KMS-11 (cell line): Measurements from ENCODE around the gene MARK4.

Source experiments
- H2AFZ ChIP-seq: fragments of 200-600 bp; sonication (generic); 2 replicates; pipeline ENCODE4 v1.6.1; 2016; ENCODE audit warnings: antibody characterized with exemption, mixed run types, low read depth
- H3K27ac ChIP-seq: fragments of 200-600 bp; sonication (generic); 2 replicates; pipeline ENCODE4 v1.6.1; 2016; ENCODE audit warnings: mild to moderate bottlenecking, mixed run types
- H3K27me3 ChIP-seq: fragments of 200-600 bp; sonication (generic); 2 replicates; pipeline ENCODE4 v1.6.1; 2017; ENCODE audit warnings: mild to moderate bottlenecking, low read depth, mixed run types, moderate library complexity; ENCODE audit not compliant: insufficient read depth
- H3K36me3 ChIP-seq: fragments of 200-600 bp; sonication (generic); 2 replicates; pipeline ENCODE4 v1.6.1; 2017; ENCODE audit warnings: mild to moderate bottlenecking, mixed run types; ENCODE audit not compliant: insufficient read depth
- H3K4me1 ChIP-seq: fragments of 200-600 bp; sonication (generic); 2 replicates; pipeline ENCODE4 v1.6.1; 2016; ENCODE audit warnings: mild to moderate bottlenecking, low read depth, mixed run types; ENCODE audit not compliant: poor library complexity, severe bottlenecking
- H3K4me2 ChIP-seq: fragments of 200-600 bp; sonication (generic); 2 replicates; pipeline ENCODE4 v1.7.0; 2016; ENCODE audit warnings: mild to moderate bottlenecking, mixed run types
- H3K4me3 ChIP-seq: fragments of 200-600 bp; sonication (generic); IDR thresholded peaks from 2 replicates; pipeline ENCODE4 v1.6.1; 2017; ENCODE audit warnings: low read depth, low read length, mixed read lengths; ENCODE audit not compliant: insufficient read depth
- H3K79me2 ChIP-seq: fragments of 200-600 bp; sonication (generic); 2 replicates; pipeline ENCODE4 v1.6.1; 2016; ENCODE audit warnings: low read depth, mixed run types; ENCODE audit not compliant: insufficient read depth
- H3K9ac ChIP-seq: fragments of 200-600 bp; sonication (generic); 2 replicates; pipeline ENCODE4 v1.6.1; 2016; ENCODE audit warnings: mild to moderate bottlenecking, mixed run types
- H4K20me1 ChIP-seq: fragments of 200-600 bp; sonication (generic); 2 replicates; pipeline ENCODE4 v1.6.1; 2016; ENCODE audit warnings: mild to moderate bottlenecking, mixed run types; ENCODE audit not compliant: insufficient read depth
- TF ChIP-seq, protein P1 (sequence below): fragments of 200-600 bp; sonication (generic); conservative IDR thresholded peaks from 2 replicates; pipeline ENCODE4 v1.6.1; 2017; ENCODE audit warnings: low read depth, mild to moderate bottlenecking, antibody characterized with exemption, low read length, moderate library complexity, mixed read lengths

Gene MARK4

GRCh38 chr19:45342911-45343310 lies 91.8 kb downstream of the MARK4 start:
- Histone ChIP-seq H3K4me2 (no peak overlapping the region), H3K79me2 (no peaks in the 10 kb centered on the region), H3K9ac (no peak overlapping the region), H3K4me1 (peaks cover 10% of the 10 kb centered on the region), H3K4me3 (no peak overlapping the region), H4K20me1 (no peaks in the 10 kb centered on the region), H3K27ac (no peak overlapping the region), H3K36me3 (no peaks in the 10 kb centered on the region), H2AFZ (no peak overlapping the region), H3K27me3 (peaks cover 4% of the 10 kb centered on the region; the same call in 1 of the 2 replicates)
- TF ChIP-seq, protein P1, sequence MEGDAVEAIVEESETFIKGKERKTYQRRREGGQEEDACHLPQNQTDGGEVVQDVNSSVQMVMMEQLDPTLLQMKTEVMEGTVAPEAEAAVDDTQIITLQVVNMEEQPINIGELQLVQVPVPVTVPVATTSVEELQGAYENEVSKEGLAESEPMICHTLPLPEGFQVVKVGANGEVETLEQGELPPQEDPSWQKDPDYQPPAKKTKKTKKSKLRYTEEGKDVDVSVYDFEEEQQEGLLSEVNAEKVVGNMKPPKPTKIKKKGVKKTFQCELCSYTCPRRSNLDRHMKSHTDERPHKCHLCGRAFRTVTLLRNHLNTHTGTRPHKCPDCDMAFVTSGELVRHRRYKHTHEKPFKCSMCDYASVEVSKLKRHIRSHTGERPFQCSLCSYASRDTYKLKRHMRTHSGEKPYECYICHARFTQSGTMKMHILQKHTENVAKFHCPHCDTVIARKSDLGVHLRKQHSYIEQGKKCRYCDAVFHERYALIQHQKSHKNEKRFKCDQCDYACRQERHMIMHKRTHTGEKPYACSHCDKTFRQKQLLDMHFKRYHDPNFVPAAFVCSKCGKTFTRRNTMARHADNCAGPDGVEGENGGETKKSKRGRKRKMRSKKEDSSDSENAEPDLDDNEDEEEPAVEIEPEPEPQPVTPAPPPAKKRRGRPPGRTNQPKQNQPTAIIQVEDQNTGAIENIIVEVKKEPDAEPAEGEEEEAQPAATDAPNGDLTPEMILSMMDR = no peak

DNA sequence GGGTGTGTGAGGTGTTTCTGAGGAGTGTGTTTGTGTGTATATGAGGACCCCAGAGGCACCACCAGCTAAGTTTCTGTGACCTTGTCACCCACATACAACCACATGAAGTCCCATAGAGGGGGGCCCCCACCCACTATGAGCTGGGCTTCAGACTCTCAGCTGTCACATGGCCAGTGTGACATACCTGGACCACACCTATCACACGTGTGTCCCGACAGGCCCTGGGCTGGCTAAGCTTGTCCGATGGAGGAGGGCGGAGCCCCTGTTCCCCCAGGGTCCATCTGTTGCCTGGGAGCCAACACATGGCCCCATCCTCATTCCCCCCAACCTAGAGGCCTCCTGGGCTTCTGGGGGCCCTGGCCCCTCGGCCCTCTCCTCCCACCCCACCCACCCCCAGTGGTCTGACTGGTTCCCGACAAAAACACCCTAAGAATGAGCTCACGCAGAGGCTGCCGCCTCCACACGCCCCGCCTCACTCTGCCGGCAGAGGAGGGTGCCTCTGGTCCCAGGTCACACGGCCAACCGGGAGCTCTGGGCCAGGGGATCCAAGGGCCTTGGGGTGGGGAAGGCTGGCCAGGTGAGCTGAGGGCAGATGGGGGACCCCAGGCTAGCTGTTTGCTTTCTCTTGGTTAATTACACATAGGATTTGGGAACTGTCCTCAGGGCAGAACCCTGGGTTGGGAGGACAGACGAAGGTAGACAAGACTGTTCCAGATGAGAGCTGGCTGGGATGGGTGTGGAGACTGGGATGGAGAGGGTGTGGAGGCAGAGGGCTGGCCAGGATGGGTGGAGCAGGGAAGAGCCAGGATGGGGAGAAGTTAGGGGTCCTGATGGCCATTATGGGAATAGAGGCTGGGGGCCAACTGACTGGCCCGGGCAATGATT lies 93.8 kb downstream of the MARK4 start:
- Histone ChIP-seq H3K27me3 (peaks cover 4% of the 10 kb centered on the region; the same call in 1 of the 2 replicates), H3K27ac (no peak overlapping the region), H3K4me2 (no peak overlapping the region), H3K36me3 (no peaks in the 10 kb centered on the region), H3K4me1 (no peaks in the 10 kb centered on the region), H2AFZ (no peak overlapping the region), H3K79me2 (no peaks in the 10 kb centered on the region), H3K9ac (no peak overlapping the region), H4K20me1 (no peaks in the 10 kb centered on the region), H3K4me3 (no peak overlapping the region)
- TF ChIP-seq, protein P1 = no peak

GRCh38 chr19:45345506-45345860 lies 94.4 kb downstream of the MARK4 start:
- no peaks in the 10 kb centered on the region for H3K36me3 ChIP-seq
- no peaks in the 10 kb centered on the region for H4K20me1 ChIP-seq
- no peaks in the 10 kb centered on the region for H3K4me1 ChIP-seq
- H3K79me2 ChIP-seq = no peaks in the 10 kb centered on the region
- TF ChIP-seq, protein P1 = no peak
- H3K9ac ChIP-seq = no peak overlapping the region
- H3K27ac ChIP-seq = no peak overlapping the region
- no peak overlapping the region for H3K4me3 ChIP-seq
- no peak overlapping the region for H3K4me2 ChIP-seq
- no peak overlapping the region for H2AFZ ChIP-seq
- H3K27me3 ChIP-seq = peaks cover 4% of the 10 kb centered on the region; the same call in 1 of the 2 replicates

GRCh38 chr19:45346449-45346848 lies 95.4 kb downstream of the MARK4 start:
- H3K4me2 ChIP-seq = no peak overlapping the region

More at GRCh38 chr19:45346449-45346848, 95.4 kb downstream of the MARK4 start:
- Histone ChIP-seq H3K27me3 (peaks cover 4% of the 10 kb centered on the region; the same call in 1 of the 2 replicates), H4K20me1 (no peaks in the 10 kb centered on the region), H3K79me2 (no peaks in the 10 kb centered on the region), H3K4me1 (no peaks in the 10 kb centered on the region), H2AFZ (no peak overlapping the region), H3K27ac (no peak overlapping the region), H3K9ac (no peak overlapping the region), H3K36me3 (no peaks in the 10 kb centered on the region), H3K4me3 (no peak overlapping the region)
- TF ChIP-seq, protein P1 = no peak
